Mucosa of stomach (tissue), 1 donor: Measurements from ENCODE around the gene TTLL4.

Experiments
- H3K27me3 ChIP-seq: one replicate; pipeline ENCODE4 v1.7.0; 2013; ENCODE audit warnings: mild to moderate bottlenecking, low read length; ENCODE audit not compliant: control insufficient read depth, insufficient read depth
- H3K36me3 ChIP-seq: one replicate; pipeline ENCODE4 v1.7.0; 2013; ENCODE audit warnings: low read length; ENCODE audit not compliant: control insufficient read depth, insufficient read depth
- H3K4me1 ChIP-seq: one replicate; pipeline ENCODE4 v1.7.0; 2013; ENCODE audit warnings: mild to moderate bottlenecking, low read length; ENCODE audit not compliant: control insufficient read depth, insufficient read depth
- H3K4me3 ChIP-seq: one replicate; pipeline ENCODE4 v1.7.0; 2013; ENCODE audit warnings: low read length
- H3K9ac ChIP-seq: one replicate; pipeline ENCODE4 v1.7.0; 2013; ENCODE audit warnings: mild to moderate bottlenecking, low read length, moderate library complexity
- H3K9me3 ChIP-seq: one replicate; pipeline ENCODE4 v1.7.0; 2013; ENCODE audit warnings: mild to moderate bottlenecking, low read length, moderate library complexity; ENCODE audit not compliant: control insufficient read depth
- donor health status: Pancreatic carcinoma.

The TTLL4 gene

GRCh38 chr2:218719457-218719856 is 8.8 kb downstream of the TTLL4 start:
- Histone ChIP-seq H3K4me1 (peaks cover 61% of the 10 kb centered on the region), H3K27me3 (no peaks in the 10 kb centered on the region), H3K9ac (no peak overlapping the region), H3K36me3 (no peaks in the 10 kb centered on the region), H3K4me3 (no peak overlapping the region), H3K9me3 (no peaks in the 10 kb centered on the region)

- Histone ChIP-seq H3K4me1 (peaks cover 61% of the 10 kb centered on the region), H3K4me3 (no peak overlapping the region), H3K36me3 (no peaks in the 10 kb centered on the region), H3K9ac (no peak overlapping the region), H3K9me3 (no peaks in the 10 kb centered on the region), H3K27me3 (no peaks in the 10 kb centered on the region)
Measured at GRCh38 chr2:218720048-218721041, 9.7 kb downstream of the TTLL4 start.

GRCh38 chr2:218721488-218721887 is 10.9 kb downstream of the TTLL4 start:
- Histone ChIP-seq H3K9me3 (peaks cover 3% of the 10 kb centered on the region), H3K9ac (no peak overlapping the region), H3K4me3 (no peak overlapping the region), H3K36me3 (no peaks in the 10 kb centered on the region), H3K4me1 (peaks cover 61% of the 10 kb centered on the region), H3K27me3 (no peaks in the 10 kb centered on the region)

GRCh38 chr2:218721934-218722333 is 11.3 kb downstream of the TTLL4 start:
- Histone ChIP-seq H3K27me3 (no peaks in the 10 kb centered on the region), H3K9ac (no peak overlapping the region), H3K4me3 (no peak overlapping the region), H3K9me3 (peaks cover 6% of the 10 kb centered on the region), H3K4me1 (peaks cover 58% of the 10 kb centered on the region), H3K36me3 (no peaks in the 10 kb centered on the region)

- peaks cover 6% of the 10 kb centered on the region for H3K9me3 ChIP-seq
- H3K4me1 ChIP-seq: peaks cover 53% of the 10 kb centered on the region
- H3K27me3 ChIP-seq: no peaks in the 10 kb centered on the region
- no peaks in the 10 kb centered on the region for H3K36me3 ChIP-seq
- H3K9ac ChIP-seq: no peak overlapping the region
- H3K4me3 ChIP-seq: no peak overlapping the region
Measured at GRCh38 chr2:218722419-218722818, 11.8 kb downstream of the TTLL4 start.

GRCh38 chr2:218722876-218723785 is 12.5 kb downstream of the TTLL4 start:
- peaks cover 46% of the 10 kb centered on the region for H3K4me1 ChIP-seq
- H3K27me3 ChIP-seq: no peaks in the 10 kb centered on the region
- H3K9ac ChIP-seq: no peak overlapping the region
- H3K9me3 ChIP-seq: peaks cover 6% of the 10 kb centered on the region
- no peaks in the 10 kb centered on the region for H3K36me3 ChIP-seq
- no peak overlapping the region for H3K4me3 ChIP-seq

GRCh38 chr2:218726004-218726574 is 15.5 kb downstream of the TTLL4 start:
- Histone ChIP-seq H3K36me3 (no peaks in the 10 kb centered on the region), H3K9me3 (peaks cover 6% of the 10 kb centered on the region), H3K4me1 (peaks cover 24% of the 10 kb centered on the region), H3K27me3 (no peaks in the 10 kb centered on the region), H3K9ac (no peak overlapping the region), H3K4me3 (no peak overlapping the region)

- peaks cover 9% of the 10 kb centered on the region for H3K4me1 ChIP-seq
- no peaks in the 10 kb centered on the region for H3K27me3 ChIP-seq
- H3K9ac ChIP-seq: no peak overlapping the region
- H3K4me3 ChIP-seq: no peak overlapping the region
- H3K9me3 ChIP-seq: peaks cover 6% of the 10 kb centered on the region
- no peaks in the 10 kb centered on the region for H3K36me3 ChIP-seq
Measured at GRCh38 chr2:218727502-218728165, 17.0 kb downstream of the TTLL4 start.

- Histone ChIP-seq H3K4me3 (no peak overlapping the region), H3K9ac (no peak overlapping the region), H3K4me1 (no peaks in the 10 kb centered on the region), H3K9me3 (peaks cover 6% of the 10 kb centered on the region), H3K27me3 (no peaks in the 10 kb centered on the region), H3K36me3 (no peaks in the 10 kb centered on the region)
Measured at GRCh38 chr2:218729640-218730039, 19.0 kb downstream of the TTLL4 start.

- Histone ChIP-seq H3K9ac (no peak overlapping the region), H3K4me3 (no peak overlapping the region), H3K9me3 (no peaks in the 10 kb centered on the region), H3K4me1 (no peaks in the 10 kb centered on the region), H3K36me3 (no peaks in the 10 kb centered on the region), H3K27me3 (no peaks in the 10 kb centered on the region)
Measured at GRCh38 chr2:218732052-218732760, 21.6 kb downstream of the TTLL4 start.

- Histone ChIP-seq H3K27me3 (no peaks in the 10 kb centered on the region), H3K4me1 (no peaks in the 10 kb centered on the region), H3K9me3 (no peaks in the 10 kb centered on the region), H3K9ac (no peak overlapping the region), H3K36me3 (no peaks in the 10 kb centered on the region), H3K4me3 (no peak overlapping the region)
Measured at GRCh38 chr2:218732761-218733158, 22.1 kb downstream of the TTLL4 start.
